ENCODE data around the gene IFITM2. TPM values are rescaled to one million over a fixed set of nuclear protein-coding genes. Genes with fewer than 3 reads are reported as not detected.
"Not testable (repeated sequence)": the region's sequence is repeated elsewhere in the genome, so short reads cannot be mapped to it uniquely, and the experiment has no call there.

The IFITM2 gene
- polyA plus RNA-seq, 1 donor (not counting 4 experiments of a cell fraction or from before 2014, with no cell fraction given), result 83.0 TPM

DNA sequence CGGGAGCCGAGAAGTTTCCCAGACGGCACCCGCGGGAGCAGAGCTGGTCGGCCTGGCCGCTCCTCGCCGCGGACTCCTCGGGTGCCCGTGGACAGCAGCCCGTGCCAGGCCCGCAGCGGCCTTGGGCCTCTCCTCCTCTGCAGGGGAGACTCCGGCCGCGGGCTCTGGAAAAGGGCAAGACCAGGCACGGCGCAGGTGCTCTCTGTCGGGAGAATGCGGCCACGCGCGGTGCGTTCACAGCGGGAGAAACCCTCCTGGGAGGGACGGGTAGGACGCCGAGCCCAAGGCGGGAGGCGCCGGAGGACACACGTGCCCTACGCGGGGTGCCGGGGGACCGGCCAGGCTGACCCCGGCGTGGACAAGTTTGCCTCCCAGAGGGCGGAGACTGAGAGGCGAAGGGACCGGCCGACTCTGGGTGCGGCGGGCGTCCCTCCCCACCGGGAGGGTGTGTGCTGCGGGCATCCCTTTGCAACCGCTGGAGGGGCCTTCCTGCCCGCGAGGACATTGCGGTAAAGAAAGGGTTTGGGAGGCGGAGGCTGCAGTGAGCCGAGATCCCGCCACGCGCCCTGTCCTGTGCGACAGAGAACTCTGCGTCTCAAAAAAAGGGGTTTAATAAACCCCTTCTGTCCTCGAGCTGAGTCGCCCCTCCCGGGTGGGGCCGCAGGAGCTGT, 8.6 kb downstream of the IFITM2 start:
- Histone ChIP-seq H3K4me2 (ENCODE audit: control insufficient read depth, extremely low read depth, insufficient read depth, low read depth, low read length) (peak overlapping the region; percentile 85), H4K20me1 (ENCODE audit: control insufficient read depth, extremely low read depth, insufficient read depth, low read length) (no peaks in the 10 kb centered on the region), H3K9me3 (ENCODE audit: control insufficient read depth, low read depth, low read length) (no peaks in the 10 kb centered on the region), H3K4me1 (ENCODE audit: control insufficient read depth, extremely low read depth, insufficient read depth, low read length) (peaks cover 37% of the 10 kb centered on the region), H3K9me1 (ENCODE audit: control insufficient read depth, extremely low read depth, insufficient read depth, low read length) (no peaks in the 10 kb centered on the region), H3K4me3 (ENCODE audit: control insufficient read depth in 2 of 3, extremely low read depth in 1 of 3, insufficient read depth in 2 of 3, low read depth in 1 of 3, low read length in 3 of 3) (peak overlapping the region; percentile 45 to 66 (median 50)), H2AFZ (ENCODE audit: control insufficient read depth, low read length) (no peak overlapping the region), H3K9ac (ENCODE audit: control insufficient read depth, extremely low read depth, insufficient read depth, low read length) (peak overlapping the region; percentile 56), H3K79me2 (ENCODE audit: control insufficient read depth, insufficient read depth, low read length) (peaks cover 27% of the 10 kb centered on the region), H3K27ac (ENCODE audit: control insufficient read depth, insufficient read depth, low read length) (no peak overlapping the region), H3K27me3 (ENCODE audit: control insufficient read depth, extremely low read depth, insufficient read depth, low read length) (peaks cover 30% of the 10 kb centered on the region), H3K36me3 (ENCODE audit: control insufficient read depth in 2 of 2, extremely low read depth in 1 of 2, insufficient read depth in 2 of 2, low read length in 2 of 2) (peaks cover 0 to 5% of the 10 kb centered on the region in 2 experiments)
- DNase-seq (ENCODE audit: low read depth, low spot score) (no peak), FAIRE-seq (no peak)
- no peak for TF ChIP-seq EZH2 (IDR thresholded peaks at IDR 0.05; ENCODE audit: low read length)
- TF ChIP-seq, protein P1, sequence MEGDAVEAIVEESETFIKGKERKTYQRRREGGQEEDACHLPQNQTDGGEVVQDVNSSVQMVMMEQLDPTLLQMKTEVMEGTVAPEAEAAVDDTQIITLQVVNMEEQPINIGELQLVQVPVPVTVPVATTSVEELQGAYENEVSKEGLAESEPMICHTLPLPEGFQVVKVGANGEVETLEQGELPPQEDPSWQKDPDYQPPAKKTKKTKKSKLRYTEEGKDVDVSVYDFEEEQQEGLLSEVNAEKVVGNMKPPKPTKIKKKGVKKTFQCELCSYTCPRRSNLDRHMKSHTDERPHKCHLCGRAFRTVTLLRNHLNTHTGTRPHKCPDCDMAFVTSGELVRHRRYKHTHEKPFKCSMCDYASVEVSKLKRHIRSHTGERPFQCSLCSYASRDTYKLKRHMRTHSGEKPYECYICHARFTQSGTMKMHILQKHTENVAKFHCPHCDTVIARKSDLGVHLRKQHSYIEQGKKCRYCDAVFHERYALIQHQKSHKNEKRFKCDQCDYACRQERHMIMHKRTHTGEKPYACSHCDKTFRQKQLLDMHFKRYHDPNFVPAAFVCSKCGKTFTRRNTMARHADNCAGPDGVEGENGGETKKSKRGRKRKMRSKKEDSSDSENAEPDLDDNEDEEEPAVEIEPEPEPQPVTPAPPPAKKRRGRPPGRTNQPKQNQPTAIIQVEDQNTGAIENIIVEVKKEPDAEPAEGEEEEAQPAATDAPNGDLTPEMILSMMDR (optimal IDR thresholded peaks at IDR 0.05 in 1 of 3, IDR thresholded peaks at IDR 0.05 in 1 of 3, conservative IDR thresholded peaks at IDR 0.05 in 1 of 3; ENCODE audit: extremely low read depth in 1 of 3, insufficient read depth in 2 of 3, low read length in 3 of 3), result no peak
- dilution Hi-C loops (cut with MboI; ENCODE audit: extremely low pct_ligation_motif_present, low sequenced_read_pairs), result no loop called here

DNA sequence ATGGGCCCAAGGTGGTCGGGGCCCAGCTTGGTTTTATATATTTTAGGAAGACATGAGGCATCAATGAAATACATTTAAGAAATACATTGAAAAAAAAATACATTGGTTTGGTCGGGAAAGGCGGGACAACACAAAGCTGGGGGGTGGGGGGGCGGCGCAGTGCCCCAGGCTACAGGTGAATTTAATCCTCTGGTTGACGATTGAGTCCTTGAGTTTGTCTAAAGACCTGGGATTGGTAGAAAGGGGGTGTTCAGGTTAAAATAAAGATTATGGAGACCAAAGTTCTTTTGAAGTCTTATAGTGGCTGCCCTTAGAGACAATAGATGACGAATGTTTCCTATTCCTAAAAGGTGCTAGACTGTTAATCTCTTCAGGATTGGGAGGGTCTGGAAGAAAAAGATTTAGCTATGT, 9.3 kb downstream of the IFITM2 start:
- FAIRE-seq, result no peak
- H3K4me3 ChIP-seq (ENCODE audit: control insufficient read depth in 2 of 3, extremely low read depth in 1 of 3, insufficient read depth in 2 of 3, low read depth in 1 of 3, low read length in 3 of 3), result peak overlapping the region in 2 of 3 experiments; percentile 45 to 66
- peaks cover 35% of the 10 kb centered on the region for H3K4me1 ChIP-seq (ENCODE audit: control insufficient read depth, extremely low read depth, insufficient read depth, low read length)
- H3K9me3 ChIP-seq (ENCODE audit: control insufficient read depth, low read depth, low read length), result no peaks in the 10 kb centered on the region
- H3K27ac ChIP-seq (ENCODE audit: control insufficient read depth, insufficient read depth, low read length), result no peak overlapping the region
- TF ChIP-seq EZH2 (IDR thresholded peaks at IDR 0.05; ENCODE audit: low read length), result no peak
- TF ChIP-seq, protein P1 (optimal IDR thresholded peaks at IDR 0.05 in 1 of 3, IDR thresholded peaks at IDR 0.05 in 1 of 3, conservative IDR thresholded peaks at IDR 0.05 in 1 of 3; ENCODE audit: extremely low read depth in 1 of 3, insufficient read depth in 2 of 3, low read length in 3 of 3), result no peak
- no peak for DNase-seq (ENCODE audit: low read depth, low spot score)
- H3K27me3 ChIP-seq (ENCODE audit: control insufficient read depth, extremely low read depth, insufficient read depth, low read length), result peaks cover 30% of the 10 kb centered on the region
- dilution Hi-C loops (cut with MboI; ENCODE audit: extremely low pct_ligation_motif_present, low sequenced_read_pairs), result no loop called here
- H4K20me1 ChIP-seq (ENCODE audit: control insufficient read depth, extremely low read depth, insufficient read depth, low read length), result no peaks in the 10 kb centered on the region
- peaks cover 27% of the 10 kb centered on the region for H3K79me2 ChIP-seq (ENCODE audit: control insufficient read depth, insufficient read depth, low read length)
- H3K9me1 ChIP-seq (ENCODE audit: control insufficient read depth, extremely low read depth, insufficient read depth, low read length), result no peaks in the 10 kb centered on the region
- H2AFZ ChIP-seq (ENCODE audit: control insufficient read depth, low read length), result no peak overlapping the region
- H3K4me2 ChIP-seq (ENCODE audit: control insufficient read depth, extremely low read depth, insufficient read depth, low read depth, low read length), result peak overlapping the region; percentile 85
- no peak overlapping the region for H3K9ac ChIP-seq (ENCODE audit: control insufficient read depth, extremely low read depth, insufficient read depth, low read length)
- peaks cover 0 to 5% of the 10 kb centered on the region in 2 experiments for H3K36me3 ChIP-seq (ENCODE audit: control insufficient read depth in 2 of 2, extremely low read depth in 1 of 2, insufficient read depth in 2 of 2, low read length in 2 of 2)

DNA sequence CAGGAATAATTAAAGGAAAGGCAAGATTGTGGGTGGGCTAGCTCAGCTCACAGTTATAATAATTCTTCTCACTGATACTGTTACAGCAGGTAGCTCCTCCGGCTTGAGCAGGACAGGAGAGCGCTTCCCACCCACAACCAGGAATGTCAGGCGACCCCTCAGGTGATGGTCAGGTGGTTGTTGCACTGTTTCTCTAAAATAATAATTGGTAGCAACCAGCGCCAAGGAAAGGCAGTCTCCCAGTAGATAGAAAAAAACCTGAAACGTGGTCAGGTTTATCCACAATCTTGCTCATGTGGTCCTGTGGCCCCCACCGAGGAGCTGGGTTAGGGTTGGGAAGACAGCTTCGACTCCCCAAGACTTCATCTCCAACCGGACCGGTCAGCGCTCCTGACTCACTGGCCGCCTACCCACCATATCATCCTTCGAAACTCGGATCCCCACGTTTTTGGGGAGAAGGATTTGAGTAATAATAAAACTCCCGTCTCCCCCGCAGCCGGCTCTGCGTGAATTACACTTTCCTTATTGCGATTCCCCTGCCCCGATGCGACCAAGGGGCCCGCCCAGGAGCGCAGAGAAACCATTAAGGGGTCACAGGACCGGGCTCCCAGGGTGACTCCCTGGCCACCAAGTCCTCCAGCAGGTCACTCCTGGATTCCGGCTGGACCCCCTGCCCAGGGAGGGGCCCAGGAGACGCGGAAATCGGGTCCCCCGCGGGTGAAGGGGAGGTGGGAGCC, 10.2 kb downstream of the IFITM2 start:
- Histone ChIP-seq H3K79me2 (ENCODE audit: control insufficient read depth, insufficient read depth, low read length) (peaks cover 27% of the 10 kb centered on the region), H3K27me3 (ENCODE audit: control insufficient read depth, extremely low read depth, insufficient read depth, low read length) (peaks cover 30% of the 10 kb centered on the region), H3K4me1 (ENCODE audit: control insufficient read depth, extremely low read depth, insufficient read depth, low read length) (peaks cover 32% of the 10 kb centered on the region)
- H3K9me1 ChIP-seq (ENCODE audit: control insufficient read depth, extremely low read depth, insufficient read depth, low read length); dilution Hi-C loops (cut with MboI; ENCODE audit: extremely low pct_ligation_motif_present, low sequenced_read_pairs); H3K4me2 ChIP-seq (ENCODE audit: control insufficient read depth, extremely low read depth, insufficient read depth, low read depth, low read length); H3K4me3 ChIP-seq (ENCODE audit: control insufficient read depth in 2 of 3, extremely low read depth in 1 of 3, insufficient read depth in 2 of 3, low read depth in 1 of 3, low read length in 3 of 3); H4K20me1 ChIP-seq (ENCODE audit: control insufficient read depth, extremely low read depth, insufficient read depth, low read length); DNase-seq (ENCODE audit: low read depth, low spot score); H3K9ac ChIP-seq (ENCODE audit: control insufficient read depth, extremely low read depth, insufficient read depth, low read length); H3K9me3 ChIP-seq (ENCODE audit: control insufficient read depth, low read depth, low read length); H2AFZ ChIP-seq (ENCODE audit: control insufficient read depth, low read length); H3K36me3 ChIP-seq (ENCODE audit: control insufficient read depth in 2 of 2, extremely low read depth in 1 of 2, insufficient read depth in 2 of 2, low read length in 2 of 2); H3K27ac ChIP-seq (ENCODE audit: control insufficient read depth, insufficient read depth, low read length): not testable (repeated sequence)
- peak; percentile 63 for FAIRE-seq
